Esophagus muscularis mucosa (tissue), 4 donors: ENCODE data around the gene ASB1.

ENCODE experiments used
- CTCF ChIP-seq, 3 experiments: fragments of 200-600 bp in 2 of 3; fragments of 450-650 bp in 1 of 3; sonication (generic) in 2 of 3; IDR thresholded peaks; one replicate each; pipeline ENCODE4 v1.5.1; 2017 to 2019; ENCODE audit warnings: antibody characterized with exemption in 3 of 3, mild to moderate bottlenecking in 2 of 3, moderate library complexity in 1 of 3
- EP300 ChIP-seq: sonication (generic); formaldehyde crosslinking; IDR thresholded peaks from one replicate; pipeline ENCODE4 v1.6.1; 2017; ENCODE audit warnings: antibody characterized with exemption
- POLR2AphosphoS5 ChIP-seq, 2 donors: sonication (generic); formaldehyde crosslinking; IDR thresholded peaks; one replicate each; pipeline ENCODE4 v1.6.1; 2017; ENCODE audit warnings: antibody characterized with exemption in 2 of 2

- no peak for TF ChIP-seq CTCF (IDR thresholded peaks at IDR 0.05)
- no peak for TF ChIP-seq POLR2AphosphoS5 (IDR thresholded peaks at IDR 0.05)
- no peak for TF ChIP-seq EP300
Observed at GRCh38 chr2:238498188-238498587, 71.5 kb downstream of the ASB1 start.
